GM12864 (cell line): ENCODE measurements around the gene CACNA2D3.

ENCODE experiments used
- DNase-seq: peaks from one replicate; pipeline ENCODE4 v3.0.0-alpha.2; 2011; ENCODE audit warnings: low read depth
- H3K4me3 ChIP-seq: 2 replicates; pipeline ENCODE4 v1.5.1; 2011; ENCODE audit warnings: mild to moderate bottlenecking, low read depth, low read length, control low read depth
- CTCF ChIP-seq: IDR thresholded peaks from 2 replicates; pipeline ENCODE4 v1.5.1; 2011; ENCODE audit warnings: low read depth, mild to moderate bottlenecking, moderate library complexity, low read length, control low read depth, inconsistent platforms; ENCODE audit errors: missing control alignments

Gene CACNA2D3

GRCh38 chr3:55044486-55044885 is 922.1 kb downstream of the CACNA2D3 start:
- no peak for TF ChIP-seq CTCF
- no peak overlapping the region for H3K4me3 ChIP-seq
- DNase-seq = no peak

- DNase-seq = no peak
- H3K4me3 ChIP-seq = no peak overlapping the region
- TF ChIP-seq CTCF = no peak
These were observed 936.8 kb downstream of the CACNA2D3 start for GRCh38 chr3:55059027-55059629.

GRCh38 chr3:55060896-55061719 is 938.8 kb downstream of the CACNA2D3 start:
- no peak overlapping the region for H3K4me3 ChIP-seq
- no peak for TF ChIP-seq CTCF
- DNase-seq = no peak

GRCh38 chr3:55061720-55062034 is 939.3 kb downstream of the CACNA2D3 start:
- no peak for TF ChIP-seq CTCF
- H3K4me3 ChIP-seq = no peak overlapping the region
- no peak for DNase-seq

- no peak for DNase-seq
- no peak overlapping the region for H3K4me3 ChIP-seq
- TF ChIP-seq CTCF = no peak
These were observed 941.8 kb downstream of the CACNA2D3 start for GRCh38 chr3:55064164-55064563.

DNA sequence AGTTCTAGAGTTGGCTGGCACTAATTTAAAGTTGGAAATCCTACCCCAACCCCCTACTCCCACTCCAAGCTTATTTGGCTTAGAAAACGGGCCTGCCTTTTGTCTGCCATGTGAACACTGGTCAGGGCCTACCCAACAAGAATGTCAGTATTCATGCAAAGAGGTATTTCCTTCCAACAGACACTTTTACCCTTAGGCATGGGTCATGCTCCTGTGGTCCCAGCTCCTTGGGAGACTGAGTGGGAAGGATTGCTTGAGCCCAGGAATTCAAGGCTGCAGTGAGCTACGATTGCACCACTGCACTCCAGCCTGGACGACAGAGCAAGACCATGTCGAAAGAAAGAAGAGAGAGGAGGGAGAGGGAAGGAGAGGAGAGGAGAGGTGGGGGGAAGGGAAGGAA is 943.0 kb downstream of the CACNA2D3 start:
- H3K4me3 ChIP-seq = no peak overlapping the region
- no peak for TF ChIP-seq CTCF
- no peak for DNase-seq

DNA sequence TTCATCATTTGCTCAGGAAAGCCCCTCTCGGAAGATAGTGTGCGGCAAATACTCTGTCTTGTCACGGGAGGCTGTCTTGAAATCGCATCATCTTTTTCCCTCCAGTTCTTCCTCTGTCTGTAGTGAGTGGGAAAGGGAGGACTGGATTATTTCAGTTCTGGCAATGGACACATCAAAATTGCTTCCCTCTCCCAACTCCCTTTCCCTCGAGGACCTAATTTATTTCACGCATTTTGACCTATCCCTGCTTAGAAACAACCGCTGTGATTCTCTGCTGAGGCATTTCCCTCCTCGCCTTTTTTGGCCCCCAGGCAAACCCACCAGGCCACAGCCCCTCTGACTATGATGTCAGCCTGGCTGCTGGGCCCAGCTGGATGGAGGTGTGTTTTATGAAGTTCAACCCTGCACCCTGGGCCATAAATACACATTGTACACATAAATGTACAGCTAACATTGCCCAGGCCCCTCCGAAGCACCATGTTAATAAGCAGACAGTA is 944.2 kb downstream of the CACNA2D3 start:
- TF ChIP-seq CTCF = no peak
- DNase-seq = no peak
- H3K4me3 ChIP-seq = no peak overlapping the region
